DND-41 (cell line): ENCODE data around the gene STARD7.

Experiments
- ATAC-seq: fragments of 200-7000 bp; cut with Tn5 transposase; 3 replicates; pipeline ENCODE4 v1.9.1; 2021; ENCODE audit warnings: low read depth; ENCODE audit not compliant: insufficient read depth
- DNase-seq: peaks from one replicate; pipeline ENCODE4 v3.0.0-alpha.2; 2020
- H2AFZ ChIP-seq: 2 replicates; pipeline ENCODE4 v1.6.0; 2012; ENCODE audit warnings: low read depth, low read length
- H3K27ac ChIP-seq: 2 replicates; pipeline ENCODE4 v1.5.1; 2012; ENCODE audit warnings: low read length, inconsistent platforms
- H3K27me3 ChIP-seq: fragments of 200-600 bp; sonication (generic); 2 replicates; pipeline ENCODE4 v1.6.0; 2012; ENCODE audit warnings: low read length, mild to moderate bottlenecking, inconsistent platforms; ENCODE audit not compliant: insufficient read depth, poor library complexity
- H3K36me3 ChIP-seq: 2 replicates; pipeline ENCODE4 v1.5.1; 2012; ENCODE audit warnings: low read length, inconsistent platforms; ENCODE audit not compliant: insufficient read depth
- H3K4me1 ChIP-seq: 2 replicates; pipeline ENCODE4 v1.5.1; 2012; ENCODE audit warnings: mild to moderate bottlenecking, low read length; ENCODE audit not compliant: insufficient read depth
- H3K4me2 ChIP-seq: 2 replicates; pipeline ENCODE4 v1.6.0; 2012; ENCODE audit warnings: mild to moderate bottlenecking, moderate library complexity, low read length, inconsistent platforms; ENCODE audit not compliant: insufficient read depth
- H3K4me3 ChIP-seq, 2 experiments: fragments of 200-600 bp in 1 of 2; shearing (Covaris generic) in 1 of 2; 2 replicates each; pipeline ENCODE4 v1.5.1; 2012 to 2016; ENCODE audit warnings: inconsistent platforms in 2 of 2, low read length in 2 of 2, mild to moderate bottlenecking in 2 of 2, low read depth in 1 of 2, moderate library complexity in 1 of 2
- H3K79me2 ChIP-seq: 2 replicates; pipeline ENCODE4 v1.6.0; 2012; ENCODE audit warnings: low read length, inconsistent platforms; ENCODE audit not compliant: insufficient read depth
- H3K9ac ChIP-seq: 2 replicates; pipeline ENCODE4 v1.6.0; 2012; ENCODE audit warnings: low read depth, mild to moderate bottlenecking, inconsistent platforms, low read length, moderate library complexity
- H3K9me3 ChIP-seq: 2 replicates; pipeline ENCODE4 v1.5.1; 2012; ENCODE audit warnings: low read length, moderate library complexity, mild to moderate bottlenecking, inconsistent platforms; ENCODE audit not compliant: insufficient read depth, severe bottlenecking
- H4K20me1 ChIP-seq: 2 replicates; pipeline ENCODE4 v1.6.0; 2012; ENCODE audit warnings: low read length; ENCODE audit not compliant: insufficient read depth
- EZH2 ChIP-seq: IDR thresholded peaks from 3 replicates; pipeline ENCODE4 v1.6.1; 2012; ENCODE audit warnings: borderline replicate concordance, low read depth, mild to moderate bottlenecking, moderate library complexity, low read length, inconsistent platforms; ENCODE audit not compliant: severe bottlenecking
- TF ChIP-seq, protein P1 (sequence below): IDR thresholded peaks from 2 replicates; pipeline ENCODE4 v1.5.1; 2012; ENCODE audit warnings: borderline replicate concordance, low read length, moderate library complexity, mild to moderate bottlenecking; ENCODE audit not compliant: poor library complexity, severe bottlenecking; ENCODE audit errors: extremely low read depth

The STARD7 gene

DNA sequence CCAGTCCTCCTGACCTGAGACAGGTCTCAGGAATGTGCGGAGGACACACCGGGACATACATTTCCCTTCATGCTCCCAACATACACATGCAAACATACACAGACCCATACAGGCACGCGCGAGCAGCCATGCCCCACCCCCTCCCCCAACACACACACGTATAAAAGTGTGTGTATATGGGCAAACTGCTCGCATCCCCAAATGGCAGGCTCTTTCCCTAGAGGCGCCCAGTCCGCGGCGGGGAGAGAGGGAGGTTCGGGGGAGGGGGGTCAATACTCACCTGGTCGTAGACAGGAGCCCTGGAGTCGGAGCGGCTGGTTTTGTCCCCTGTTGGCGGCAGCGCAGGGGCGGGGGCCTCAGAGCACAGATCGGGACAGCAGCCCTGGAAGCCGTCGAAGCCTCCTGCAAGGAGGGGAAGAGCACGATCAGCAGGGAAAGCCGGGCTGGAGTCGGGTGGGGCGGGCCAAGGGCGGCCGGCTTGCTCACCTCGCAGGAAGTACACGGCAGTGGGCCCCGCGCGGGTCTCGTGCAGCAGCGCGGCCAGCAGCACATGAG lies 64.1 kb downstream of the STARD7 start:
- peaks cover 12% of the 10 kb centered on the region for H3K36me3 ChIP-seq
- H3K4me1 ChIP-seq = peaks cover 59% of the 10 kb centered on the region
- peaks cover 14% of the 10 kb centered on the region for H3K79me2 ChIP-seq
- H3K4me2 ChIP-seq = peak overlapping the region; percentile 75
- peak overlapping the region; percentile 26 to 66; a peak in 3 of 4 replicates for H3K4me3 ChIP-seq
- ATAC-seq = no peak
- peaks cover 11% of the 10 kb centered on the region for H4K20me1 ChIP-seq
- H3K27ac ChIP-seq = peak overlapping the region; percentile 86
- peak overlapping the region; percentile 90 for H2AFZ ChIP-seq
- TF ChIP-seq EZH2 = no peak
- TF ChIP-seq, protein P1, sequence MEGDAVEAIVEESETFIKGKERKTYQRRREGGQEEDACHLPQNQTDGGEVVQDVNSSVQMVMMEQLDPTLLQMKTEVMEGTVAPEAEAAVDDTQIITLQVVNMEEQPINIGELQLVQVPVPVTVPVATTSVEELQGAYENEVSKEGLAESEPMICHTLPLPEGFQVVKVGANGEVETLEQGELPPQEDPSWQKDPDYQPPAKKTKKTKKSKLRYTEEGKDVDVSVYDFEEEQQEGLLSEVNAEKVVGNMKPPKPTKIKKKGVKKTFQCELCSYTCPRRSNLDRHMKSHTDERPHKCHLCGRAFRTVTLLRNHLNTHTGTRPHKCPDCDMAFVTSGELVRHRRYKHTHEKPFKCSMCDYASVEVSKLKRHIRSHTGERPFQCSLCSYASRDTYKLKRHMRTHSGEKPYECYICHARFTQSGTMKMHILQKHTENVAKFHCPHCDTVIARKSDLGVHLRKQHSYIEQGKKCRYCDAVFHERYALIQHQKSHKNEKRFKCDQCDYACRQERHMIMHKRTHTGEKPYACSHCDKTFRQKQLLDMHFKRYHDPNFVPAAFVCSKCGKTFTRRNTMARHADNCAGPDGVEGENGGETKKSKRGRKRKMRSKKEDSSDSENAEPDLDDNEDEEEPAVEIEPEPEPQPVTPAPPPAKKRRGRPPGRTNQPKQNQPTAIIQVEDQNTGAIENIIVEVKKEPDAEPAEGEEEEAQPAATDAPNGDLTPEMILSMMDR = no peak
- peak overlapping the region; percentile 82 for H3K9ac ChIP-seq
- DNase-seq = peak; percentile 48
- H3K9me3 ChIP-seq = no peaks in the 10 kb centered on the region
- H3K27me3 ChIP-seq = no peaks in the 10 kb centered on the region

DNA sequence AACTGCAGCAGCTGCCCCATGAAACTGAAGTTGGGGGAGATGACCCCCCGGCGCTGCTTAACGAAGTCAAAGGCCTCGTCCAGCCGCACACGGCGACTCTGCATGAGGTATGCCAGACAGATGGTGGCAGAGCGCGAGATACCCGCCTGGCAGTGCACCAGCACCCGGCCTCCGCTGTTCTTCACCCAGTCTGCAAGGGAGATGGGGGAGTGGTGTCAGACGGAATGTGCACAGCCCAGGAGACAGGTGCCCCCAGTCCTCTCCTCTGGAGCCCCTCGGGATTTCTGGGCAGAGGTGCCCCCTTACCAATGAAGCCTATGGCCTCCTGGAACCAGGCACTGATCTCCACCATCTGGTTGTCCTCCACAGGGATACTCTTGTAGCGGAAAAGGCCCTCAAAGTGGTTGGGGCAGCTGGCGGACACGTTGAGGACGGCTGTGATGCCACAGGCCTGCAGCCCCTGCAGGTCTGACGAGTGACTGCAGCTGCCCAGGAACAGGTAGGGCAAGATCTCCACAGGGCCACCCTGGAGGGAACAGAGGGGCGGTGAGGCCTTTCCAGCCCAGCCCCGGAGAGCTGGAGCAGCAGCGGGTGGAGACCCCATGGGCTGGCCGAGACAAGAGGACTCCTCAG lies 64.7 kb downstream of the STARD7 start:
- peaks cover 11% of the 10 kb centered on the region for H4K20me1 ChIP-seq
- no peaks in the 10 kb centered on the region for H3K27me3 ChIP-seq
- peaks cover 14% of the 10 kb centered on the region for H3K79me2 ChIP-seq
- H3K4me1 ChIP-seq = peaks cover 58% of the 10 kb centered on the region
- peak overlapping the region; percentile 75 for H3K4me2 ChIP-seq
- H3K9ac ChIP-seq = peak overlapping the region; percentile 82
- peaks cover 12% of the 10 kb centered on the region for H3K36me3 ChIP-seq
- peak overlapping the region; percentile 90; the same call in 1 of the 2 replicates for H2AFZ ChIP-seq
- no peak for TF ChIP-seq EZH2
- TF ChIP-seq, protein P1 = peak; percentile 41
- peak overlapping the region; percentile 26 to 66; a peak in 3 of 4 replicates for H3K4me3 ChIP-seq
- peak; percentile 18 for DNase-seq
- no peak for ATAC-seq
- no peaks in the 10 kb centered on the region for H3K9me3 ChIP-seq
- peak overlapping the region; percentile 86 for H3K27ac ChIP-seq

DNA sequence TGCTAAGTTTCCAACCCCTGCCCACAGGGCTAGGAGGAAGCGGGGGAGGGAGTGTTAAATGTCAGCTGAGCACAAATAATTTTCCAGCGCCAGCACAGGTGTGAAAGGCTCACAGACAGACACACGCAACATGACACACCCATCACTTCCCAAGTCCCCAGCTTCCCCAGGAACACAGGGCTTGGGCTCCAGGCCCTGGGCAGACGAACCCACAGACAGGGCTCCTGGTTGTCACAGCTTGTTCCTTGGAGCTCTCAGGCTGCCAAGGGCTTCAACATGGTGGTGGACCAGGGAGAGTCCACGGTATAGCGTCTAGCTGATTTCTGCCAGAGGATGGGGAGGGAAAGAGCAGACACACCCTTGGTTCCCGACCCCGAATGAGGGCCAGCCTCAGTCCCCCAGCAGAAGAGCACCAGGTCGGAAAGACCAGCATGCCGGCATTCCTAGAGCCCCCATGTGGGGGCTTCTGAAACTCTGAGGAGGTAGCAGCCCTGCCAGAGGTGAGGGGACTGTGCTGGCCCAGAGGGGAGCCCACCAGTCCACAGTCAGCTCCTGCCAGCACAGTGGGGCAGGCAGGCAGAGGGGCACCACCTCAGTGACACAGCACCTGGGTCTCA lies 65.3 kb downstream of the STARD7 start:
- no peak overlapping the region for H3K9ac ChIP-seq
- H3K79me2 ChIP-seq = peaks cover 14% of the 10 kb centered on the region
- peaks cover 11% of the 10 kb centered on the region for H4K20me1 ChIP-seq
- peaks cover 52% of the 10 kb centered on the region for H3K4me1 ChIP-seq
- no peak overlapping the region; the same call in 1 of the 2 replicates for H3K27ac ChIP-seq
- DNase-seq (no peak), ATAC-seq (no peak)
- TF ChIP-seq, protein P1 = no peak
- no peak for TF ChIP-seq EZH2
- no peak overlapping the region for H2AFZ ChIP-seq
- no peaks in the 10 kb centered on the region for H3K9me3 ChIP-seq
- peaks cover 12% of the 10 kb centered on the region for H3K36me3 ChIP-seq
- H3K4me3 ChIP-seq = peak overlapping the region in 1 of 2 experiments; percentile 66; a peak in 1 of 4 replicates
- H3K4me2 ChIP-seq = peak overlapping the region; percentile 75
- no peaks in the 10 kb centered on the region for H3K27me3 ChIP-seq
